ENCODE results near the gene PANK1. TPM values are rescaled to one million over a fixed set of nuclear protein-coding genes. Genes with fewer than 3 reads are reported as not detected.

The PANK1 gene
- total RNA-seq, 1 donor from 2014 or later, result 3.8 TPM

DNA sequence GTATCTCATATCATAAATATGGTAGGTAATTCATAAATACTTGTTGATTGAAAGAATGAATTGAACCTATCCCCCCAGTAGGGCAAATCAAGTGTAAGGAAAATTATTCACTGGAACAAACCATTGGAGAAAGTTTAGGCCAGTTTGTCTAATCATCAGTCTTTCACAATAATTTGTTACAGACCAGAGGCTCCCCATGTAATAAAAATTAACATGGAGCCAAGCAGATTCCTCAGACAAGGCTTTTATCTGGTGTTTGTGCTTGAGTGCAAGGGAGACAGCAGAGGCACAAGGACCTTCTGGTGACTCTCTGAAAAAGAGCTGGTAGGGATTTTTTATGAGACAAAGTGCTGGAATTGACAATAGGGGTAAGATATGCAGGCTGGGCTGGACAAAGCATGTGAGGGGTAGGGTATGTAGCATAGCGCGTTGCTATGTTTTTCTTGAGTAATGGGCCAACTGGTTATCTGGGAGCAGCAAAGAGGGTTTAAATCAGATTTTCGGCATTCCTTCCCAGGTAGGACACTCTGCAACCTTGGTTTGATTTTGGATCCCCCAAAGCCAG lies 7.8 kb upstream of the PANK1 start:
- intact Hi-C loops (cut with micrococcal nuclease), result no loop called here

DNA sequence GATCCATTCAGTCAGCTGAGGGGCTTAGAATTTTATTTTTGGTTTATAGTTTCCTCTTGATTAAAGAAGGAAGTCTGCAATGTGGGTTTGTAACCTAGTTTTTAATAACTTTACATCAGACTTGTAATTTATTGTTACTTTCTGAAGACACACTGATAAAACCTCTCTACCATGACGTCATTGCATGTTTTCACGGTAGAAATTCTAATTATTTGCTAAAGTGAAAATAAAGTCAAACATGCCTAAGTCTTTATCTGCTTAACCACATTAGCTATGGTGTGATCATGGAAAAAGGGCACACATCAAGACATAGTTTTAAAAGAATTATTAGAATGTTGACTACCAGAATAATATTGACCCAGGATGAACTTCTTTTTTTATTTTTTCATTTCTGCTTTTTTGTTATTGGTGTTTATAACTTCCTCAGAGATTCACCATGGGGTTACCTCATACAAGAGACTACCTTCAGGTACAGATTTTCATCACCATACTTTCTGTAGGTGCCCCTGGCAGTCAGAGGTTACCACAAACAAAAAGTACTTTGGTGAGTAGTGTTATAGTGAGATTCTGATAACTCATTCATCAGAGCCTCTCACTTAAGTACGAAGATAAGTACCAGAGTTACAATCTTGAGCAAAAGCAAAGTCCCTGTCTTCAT lies 7.0 kb upstream of the PANK1 start:
- intact Hi-C loops (cut with micrococcal nuclease), result no loop called here

DNA sequence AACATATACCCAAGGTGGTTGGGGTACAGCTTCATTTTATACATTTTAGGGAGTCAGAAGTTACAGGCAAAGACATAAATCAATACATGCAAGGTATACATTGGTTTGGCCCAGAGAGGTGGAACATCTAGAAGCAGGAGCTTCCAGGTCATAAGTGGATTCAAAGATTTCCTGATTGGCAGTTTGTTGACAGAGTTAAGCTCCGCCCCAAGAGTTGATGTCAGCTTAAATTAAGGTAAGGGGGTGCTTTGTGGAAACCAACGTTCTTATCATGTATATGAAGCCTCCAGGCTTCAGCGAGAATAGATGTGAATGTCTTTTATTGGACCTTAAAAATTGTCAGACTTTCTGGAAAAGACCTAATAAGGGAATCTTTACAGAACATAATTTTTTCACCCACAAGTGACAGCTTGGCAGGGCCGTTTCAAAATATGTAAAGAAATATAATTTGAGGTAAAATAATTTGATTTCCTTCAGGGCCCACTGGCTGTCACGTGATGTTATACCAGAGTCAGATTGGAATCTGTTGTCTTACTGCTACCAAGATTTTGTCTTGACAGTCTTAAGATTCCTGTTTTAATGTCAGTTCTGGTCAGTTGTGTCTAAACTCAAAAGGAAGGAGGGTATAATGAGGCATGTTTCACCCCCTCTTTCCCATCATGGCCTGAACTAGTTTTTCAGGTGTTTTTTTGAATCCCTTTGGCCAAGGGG lies 6.3 kb upstream of the PANK1 start:
- intact Hi-C loops (cut with micrococcal nuclease), result no loop called here

DNA sequence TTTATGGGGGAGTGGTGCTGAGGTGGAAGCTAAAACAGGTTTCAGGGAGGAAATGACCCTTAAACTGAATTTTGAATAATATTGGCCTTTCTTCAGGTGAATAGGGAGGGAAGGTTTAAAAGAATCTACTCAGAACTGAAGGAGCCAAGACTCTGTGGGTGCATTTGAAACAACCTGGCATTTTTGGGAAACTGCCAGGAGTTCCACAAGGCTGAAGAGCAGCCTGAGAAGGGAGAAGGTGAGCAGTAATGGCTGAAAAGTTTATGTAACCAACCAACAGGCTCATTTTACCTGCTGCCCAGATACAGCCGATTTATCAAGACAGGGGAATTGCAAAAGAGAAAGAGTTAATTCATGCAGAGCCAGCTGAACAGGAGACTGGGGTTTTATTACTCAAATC lies 4.0 kb upstream of the PANK1 start:
- intact Hi-C loops (cut with micrococcal nuclease), result loop anchor here (10.0 kb wide), 5 partner anchors 126 to 1834 kb away; partner anchors contain the start of genes ATAD1 and STAMBPL1

DNA sequence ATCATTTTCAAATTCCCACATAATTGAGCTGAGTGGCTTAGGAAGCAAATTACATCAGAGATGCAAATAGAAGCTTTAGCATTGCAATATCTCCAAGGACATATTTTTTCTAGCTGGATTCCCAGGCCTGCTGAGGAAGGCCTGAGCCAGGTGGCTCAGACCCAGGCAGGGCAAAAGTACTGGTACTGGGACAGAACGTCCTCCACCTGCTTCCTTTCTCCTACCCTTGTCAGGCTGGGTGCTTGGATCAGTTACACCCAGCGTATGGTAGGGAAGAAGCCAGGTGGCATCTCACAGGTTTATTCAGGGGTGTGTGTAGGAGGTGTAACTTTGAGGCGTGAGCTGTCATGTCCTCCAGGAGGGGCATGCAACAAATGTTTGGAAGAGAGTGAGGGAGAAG lies 3.0 kb upstream of the PANK1 start:
- intact Hi-C loops (cut with micrococcal nuclease), result loop anchor here (10.0 kb wide), 5 partner anchors 127 to 1833 kb away; partner anchors contain the start of genes ATAD1 and STAMBPL1

DNA sequence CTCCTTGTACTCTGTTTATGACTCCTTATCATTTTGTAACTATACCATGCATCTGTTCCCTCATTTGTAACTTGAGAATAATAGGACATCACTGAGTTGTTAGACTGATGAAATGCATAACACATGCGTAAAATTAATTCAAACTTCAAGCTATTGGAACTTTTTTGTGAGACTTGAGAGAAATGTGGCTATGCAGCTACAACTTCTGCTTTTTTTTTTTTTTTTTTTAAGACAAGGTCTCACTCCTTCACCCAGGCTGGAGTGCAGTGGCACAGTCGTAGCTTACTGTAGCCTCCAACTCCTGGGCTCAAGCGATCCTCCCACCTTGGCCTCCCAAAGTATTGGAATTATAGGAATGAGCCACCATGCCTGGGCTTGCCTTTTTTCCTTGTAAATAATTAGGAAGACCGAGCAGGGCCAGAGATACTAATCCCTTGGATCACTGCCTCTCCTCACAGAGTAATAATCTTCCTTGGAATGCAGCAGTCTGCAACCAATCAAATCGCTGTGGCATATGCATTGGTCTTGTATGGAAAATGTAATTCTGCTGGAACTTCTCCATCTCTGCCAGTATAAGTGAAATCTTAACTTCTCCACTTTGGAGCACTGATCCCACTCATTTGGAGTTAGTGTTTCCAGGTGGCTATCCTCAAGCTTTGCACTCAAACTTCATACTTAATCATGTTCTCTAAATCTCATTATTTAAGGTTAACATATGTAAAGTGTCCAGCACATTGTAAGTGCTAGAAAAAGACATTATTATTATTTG lies 2.0 kb upstream of the PANK1 start:
- intact Hi-C loops (cut with micrococcal nuclease), result loop anchor here (10.0 kb wide), 5 partner anchors 128 to 1832 kb away; partner anchors contain the start of genes ATAD1 and STAMBPL1

DNA sequence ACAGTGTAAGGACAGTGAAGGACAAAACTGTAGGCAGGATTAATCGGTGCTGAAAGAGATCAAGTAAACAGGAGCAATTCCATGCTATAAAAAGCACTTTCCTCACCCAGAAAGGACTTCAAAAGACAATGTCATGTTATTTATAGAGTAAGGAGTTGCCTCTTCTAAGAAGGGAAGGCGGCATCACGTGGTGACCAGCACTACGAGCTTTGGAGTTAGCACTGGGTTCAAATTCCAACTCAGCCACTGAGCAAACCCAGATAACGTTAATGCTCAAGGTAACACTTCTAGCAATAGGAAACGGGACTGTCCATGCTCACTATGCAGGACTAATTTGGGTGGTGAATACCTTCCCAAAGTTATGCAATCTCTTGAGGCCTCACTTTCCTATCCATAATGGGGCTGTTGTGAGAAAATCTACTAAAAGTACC lies 715 bp upstream of the PANK1 start:
- intact Hi-C loops (cut with micrococcal nuclease), result loop anchor here (1.0 to 10.0 kb wide), 6 partner anchors 129 to 1831 kb away; partner anchors contain the start of genes ATAD1, IFIT1 and STAMBPL1

DNA sequence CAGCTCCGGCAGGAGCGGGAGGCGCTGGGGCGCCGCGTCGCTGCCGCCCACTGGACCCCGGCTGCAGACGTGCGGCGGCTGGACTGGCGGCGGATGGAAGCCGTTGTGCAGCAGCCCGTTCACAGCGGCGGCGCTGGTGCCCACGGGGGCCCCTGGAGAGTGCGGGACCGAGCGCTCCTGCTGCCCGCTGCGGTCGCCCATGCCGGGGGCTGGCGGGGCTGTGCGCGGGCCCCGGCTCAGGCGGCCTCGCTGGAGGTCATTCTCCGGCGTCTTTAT lies 413 bp downstream of the PANK1 start:
- intact Hi-C loops (cut with micrococcal nuclease), result loop anchor here (1.0 to 10.0 kb wide), 9 partner anchors 57 to 1830 kb away; partner anchors contain the start of genes ATAD1, KIF20B, RPP30 and STAMBPL1

DNA sequence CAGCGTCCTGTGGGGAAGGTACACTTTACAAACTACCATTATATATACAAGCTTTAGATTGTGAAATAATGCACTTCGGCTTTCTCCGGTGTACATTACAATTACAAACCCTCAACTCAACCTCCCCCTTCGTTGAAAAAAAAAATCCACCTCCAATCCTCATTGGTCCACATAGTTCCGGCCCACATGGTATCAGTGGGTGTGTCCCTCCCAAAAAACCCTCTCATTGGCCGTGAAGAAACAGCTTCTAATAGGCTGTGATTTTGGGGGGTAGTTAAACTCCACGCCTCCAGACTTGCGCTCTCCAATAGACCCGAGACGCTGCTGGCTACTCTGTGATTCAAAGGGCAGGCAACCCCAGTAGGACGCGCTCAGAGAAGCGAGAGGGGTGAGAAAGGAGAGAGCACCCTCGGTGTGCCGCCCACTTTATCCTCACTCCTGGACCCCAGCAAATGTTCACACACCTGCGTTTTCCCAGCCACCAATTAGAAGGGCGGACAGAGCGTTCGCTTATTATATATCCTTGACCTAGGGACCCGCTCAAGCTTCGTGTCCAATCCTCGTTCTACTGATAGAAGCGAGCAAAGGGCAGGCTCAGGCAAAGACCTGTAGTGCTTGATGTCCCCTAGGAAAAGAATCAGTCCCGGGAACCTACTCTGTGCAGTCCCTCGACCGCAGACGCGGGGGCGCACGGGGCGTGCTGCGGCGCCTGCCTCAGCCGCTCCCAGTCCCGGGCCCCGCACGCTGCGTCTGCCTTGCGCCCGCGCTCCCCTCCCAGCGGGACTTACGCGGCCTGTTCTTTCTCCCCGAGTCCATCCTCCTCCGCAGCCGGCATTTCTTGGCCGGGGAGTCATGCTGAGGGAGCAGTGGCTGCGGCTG lies 991 bp downstream of the PANK1 start:
- intact Hi-C loops (cut with micrococcal nuclease), result loop anchor here (1.0 to 10.0 kb wide), 10 partner anchors 57 to 1829 kb away; partner anchors contain the start of genes ATAD1, IFIT5, KIF20B and RPP30

DNA sequence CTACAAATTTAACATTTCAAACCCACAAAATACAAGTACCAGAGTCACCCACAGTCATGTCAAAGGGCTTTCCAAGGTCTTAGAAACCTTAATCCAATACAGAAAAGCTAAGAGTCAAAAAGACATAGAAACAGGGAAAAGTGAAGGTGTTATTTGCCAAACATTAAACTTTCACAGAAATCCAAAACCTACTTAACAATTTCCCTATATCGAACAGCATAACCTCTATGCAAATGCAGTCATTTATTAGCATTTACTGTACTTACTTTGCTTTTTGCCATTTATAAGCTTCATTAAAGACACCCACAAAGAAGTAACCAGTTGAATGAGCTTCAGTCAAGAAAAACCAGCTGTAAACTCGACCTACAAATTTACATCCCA lies 1.6 kb downstream of the PANK1 start:
- intact Hi-C loops (cut with micrococcal nuclease), result loop anchor here (1.0 to 10.0 kb wide), 8 partner anchors 131 to 1829 kb away; partner anchors contain the start of genes ATAD1, IFIT5, RPP30 and STAMBPL1

DNA sequence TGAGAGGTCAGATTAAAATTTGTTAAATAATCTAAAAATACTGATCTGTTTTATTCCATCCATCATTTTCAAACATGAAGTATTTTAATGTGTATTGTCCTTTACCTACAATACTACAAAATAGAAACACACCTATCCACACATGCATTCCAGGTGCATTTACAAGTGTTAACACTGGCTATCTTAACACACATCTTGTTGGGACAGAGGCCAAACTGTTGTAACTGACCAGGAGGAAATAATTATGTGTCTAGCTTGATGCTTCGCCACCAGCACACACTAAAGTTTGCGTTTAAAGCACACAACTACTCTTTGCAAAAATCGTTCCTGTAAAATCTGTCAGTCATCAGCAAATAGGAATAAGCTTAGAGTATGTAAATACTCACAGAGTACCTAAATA lies 2.8 kb downstream of the PANK1 start:
- intact Hi-C loops (cut with micrococcal nuclease), result loop anchor here (5.0 to 10.0 kb wide), 7 partner anchors 133 to 1827 kb away; partner anchors contain the start of genes ATAD1, RPP30 and STAMBPL1

DNA sequence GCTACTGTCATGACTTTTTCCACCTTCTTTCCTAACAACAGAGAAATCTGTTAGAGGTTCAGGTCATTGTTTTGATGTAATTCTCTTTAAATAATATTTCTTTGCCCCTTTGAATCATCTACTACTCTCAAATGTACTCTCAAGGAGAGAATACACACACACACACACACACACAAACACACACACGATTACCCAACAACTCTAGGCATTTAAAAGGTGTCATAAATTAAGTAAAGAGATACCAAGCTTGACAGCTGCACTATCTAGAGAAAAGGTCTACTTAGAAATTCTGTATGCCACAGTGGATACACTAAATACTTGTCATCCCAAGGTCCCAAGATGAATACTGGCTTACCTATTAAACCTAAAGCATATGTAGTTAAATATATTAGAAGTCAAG lies 4.8 kb downstream of the PANK1 start:
- intact Hi-C loops (cut with micrococcal nuclease), result loop anchor here (5.0 to 10.0 kb wide), 7 partner anchors 135 to 1825 kb away; partner anchors contain the start of genes ATAD1, RPP30 and STAMBPL1

DNA sequence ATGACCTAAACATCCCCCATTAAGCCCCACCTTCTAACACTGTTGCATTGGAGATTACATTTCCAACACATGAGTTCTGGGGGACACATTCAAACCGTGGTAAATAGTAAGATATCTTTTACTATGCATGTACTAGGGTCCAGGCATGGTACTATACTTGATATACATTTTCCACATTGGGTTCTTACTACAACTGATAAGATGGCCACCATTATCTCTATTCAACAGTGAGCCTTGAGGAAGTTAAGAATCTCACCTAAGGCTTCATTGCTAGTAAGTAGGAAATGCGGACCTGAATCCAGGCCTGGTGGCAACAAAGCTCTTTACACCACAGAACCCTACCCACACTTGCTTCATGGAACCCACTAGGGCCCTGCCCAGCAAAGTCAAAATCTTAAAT lies 5.7 kb downstream of the PANK1 start:
- intact Hi-C loops (cut with micrococcal nuclease), result no loop called here

DNA sequence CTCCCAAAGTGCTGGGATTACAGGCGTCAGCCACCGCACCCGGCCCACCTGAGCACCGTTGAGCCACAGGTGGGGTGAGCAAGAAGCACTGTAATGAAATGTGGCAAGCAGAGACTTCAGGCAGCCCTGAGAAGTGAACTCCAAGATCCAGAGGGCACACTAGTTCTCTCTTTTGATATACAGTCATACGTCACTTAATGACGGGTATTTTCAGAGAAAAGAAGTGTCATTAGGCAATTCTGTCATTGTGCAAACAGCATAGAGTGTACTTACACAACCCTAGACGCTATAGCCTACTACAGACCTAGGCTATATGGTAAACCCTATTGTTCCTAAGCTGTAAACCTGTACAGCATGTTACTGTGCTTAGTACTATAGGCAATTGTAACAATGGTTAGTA lies 7.9 kb downstream of the PANK1 start:
- intact Hi-C loops (cut with micrococcal nuclease), result no loop called here

DNA sequence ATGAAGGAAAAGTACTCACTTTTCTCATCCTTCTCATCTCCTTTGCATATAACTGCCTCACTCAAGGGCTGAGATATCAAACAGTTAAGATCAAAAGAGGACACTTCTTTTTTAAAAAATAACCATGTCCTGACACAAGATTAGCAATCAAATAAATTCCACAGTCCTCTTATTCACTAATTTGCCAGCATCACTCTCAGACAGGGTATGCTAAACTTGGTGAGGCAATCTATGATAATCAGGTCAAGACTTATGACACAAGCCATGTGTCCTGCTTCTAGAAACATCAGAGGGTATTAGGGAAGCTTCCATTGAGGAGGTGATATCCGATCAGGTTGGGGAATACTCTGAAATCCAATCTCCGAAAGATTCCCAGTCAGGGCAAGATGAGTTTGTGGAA lies 10.4 kb downstream of the PANK1 start:
- intact Hi-C loops (cut with micrococcal nuclease), result no loop called here

DNA sequence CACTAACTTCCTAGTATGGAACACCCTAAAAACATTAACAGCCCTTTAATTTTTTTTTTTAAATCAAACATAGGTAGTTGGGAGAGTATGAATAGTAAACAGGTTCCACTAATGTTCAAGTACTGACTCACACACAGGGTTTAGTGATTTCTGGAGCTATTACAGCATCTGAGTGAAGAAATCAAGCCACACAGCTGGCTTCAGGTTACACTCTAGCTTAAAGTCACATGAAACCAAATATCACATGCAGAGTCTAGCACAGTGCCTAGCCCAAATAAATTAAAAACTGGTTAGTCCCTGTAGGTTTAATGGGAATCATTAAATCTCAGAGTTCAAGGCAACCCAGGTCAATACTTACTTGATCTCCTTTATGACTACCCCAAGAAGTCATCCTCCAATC lies 11.6 kb downstream of the PANK1 start:
- intact Hi-C loops (cut with micrococcal nuclease), result no loop called here

DNA sequence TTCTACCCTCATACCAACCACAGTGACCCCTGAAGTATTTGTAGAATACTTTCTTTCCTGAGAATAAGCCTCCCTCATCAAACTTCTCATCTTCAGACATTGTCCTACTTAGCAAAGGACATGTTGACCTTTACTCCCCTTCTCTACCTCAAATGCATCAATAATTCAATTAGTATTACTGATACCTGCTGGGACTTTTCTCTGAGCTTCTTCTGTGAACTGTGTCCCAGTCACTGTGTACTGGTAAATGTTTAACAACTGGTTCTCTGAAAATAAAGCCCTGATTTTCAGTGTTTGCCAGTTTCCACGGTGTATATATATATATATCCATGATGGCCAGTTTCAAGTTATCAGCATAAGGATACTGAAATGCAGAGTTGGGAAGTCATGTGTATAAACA lies 12.2 kb downstream of the PANK1 start:
- intact Hi-C loops (cut with micrococcal nuclease), result no loop called here

DNA sequence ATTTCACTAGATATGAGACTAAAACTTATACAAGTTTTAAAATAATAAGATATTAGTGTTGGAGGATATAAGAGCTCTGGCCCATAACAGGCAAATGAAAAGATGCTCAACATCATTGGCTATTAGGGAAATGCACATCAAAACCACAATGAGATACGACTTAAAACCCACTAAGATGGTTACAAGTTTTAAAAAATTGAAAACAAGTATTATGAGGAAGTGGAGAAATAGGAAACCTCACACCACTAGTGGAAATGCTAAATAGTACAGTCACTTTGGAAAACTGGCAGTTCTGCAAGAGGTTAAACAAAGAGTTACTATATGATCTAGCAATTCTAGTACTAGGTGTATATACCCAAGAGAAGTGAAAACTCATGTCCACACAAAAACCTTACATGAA lies 17.2 kb downstream of the PANK1 start:
- intact Hi-C loops (cut with micrococcal nuclease), result no loop called here

DNA sequence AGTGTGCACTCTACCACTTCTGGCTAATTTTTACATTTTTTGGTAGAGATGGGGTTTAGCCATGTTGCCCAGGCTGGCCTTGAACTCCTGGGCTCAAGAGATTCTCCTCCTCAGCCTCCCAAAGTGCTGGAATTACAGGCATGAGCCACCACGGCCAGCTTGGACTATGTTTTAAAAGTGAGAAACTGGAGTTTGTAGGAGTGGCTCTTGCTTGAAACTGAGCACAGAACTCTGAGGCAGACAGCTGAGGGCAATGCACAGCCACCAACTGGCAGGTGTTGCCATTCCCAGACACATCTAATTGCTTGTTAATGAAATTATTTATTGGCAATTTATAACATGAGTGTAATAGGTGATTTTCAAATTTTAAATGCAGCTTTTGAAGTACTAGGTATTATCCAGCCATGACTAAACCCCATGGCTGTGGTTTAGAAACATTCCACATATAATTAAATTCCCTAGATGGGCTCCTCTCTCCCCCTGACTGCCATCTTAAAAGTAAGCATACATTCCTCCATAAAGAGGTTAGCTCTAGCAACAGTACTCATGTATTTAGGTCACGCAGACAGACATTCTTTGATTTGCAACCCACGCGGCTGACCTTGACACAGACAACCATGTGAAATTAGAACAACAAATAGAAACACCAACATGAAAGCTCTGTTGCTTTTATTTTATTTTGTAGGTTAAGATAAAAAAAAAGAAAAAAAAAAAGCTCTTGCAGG lies 19.8 kb downstream of the PANK1 start:
- intact Hi-C loops (cut with micrococcal nuclease), result no loop called here

DNA sequence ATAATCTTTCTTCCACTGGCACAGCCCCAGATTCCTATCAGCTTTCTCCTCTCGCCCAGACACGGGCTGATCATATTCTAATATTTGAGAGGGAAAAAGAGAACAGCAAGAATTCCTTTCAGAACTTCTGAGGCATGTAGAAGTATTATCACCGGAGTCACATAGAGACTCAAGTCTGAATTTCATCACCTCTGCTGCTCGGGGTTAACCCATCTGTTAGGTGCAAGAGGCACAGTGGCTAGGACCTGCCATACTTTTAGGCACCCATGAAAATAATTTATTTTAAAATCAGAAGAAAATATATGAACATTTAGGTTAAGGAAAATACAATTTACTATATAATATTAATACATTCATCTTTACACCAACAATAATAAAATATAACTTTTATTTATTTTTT lies 21.0 kb downstream of the PANK1 start:
- intact Hi-C loops (cut with micrococcal nuclease), result no loop called here

All from T-helper 1 cell treated with Interleukin-12 subunit alpha and Interleukin-12 subunit beta and Interleukin-4 antibody, amounts not matched to agents 30 ng/mL and 1 ng/mL, for 36 hours (primary cell).